IMR-90 (cell line): ENCODE results near the gene KRT36. TPM values are rescaled to one million over a fixed set of nuclear protein-coding genes. Genes with fewer than 3 reads are reported as not detected.

ENCODE experiments used
- ATAC-seq: fragments of 200-7000 bp; cut with Tn5 transposase; 2 replicates; pipeline ENCODE4 v1.9.1; 2020; ENCODE audit warnings: low read depth, mild to moderate bottlenecking, moderate library complexity
- BruUV-seq: library from RNA; stranded (reverse); fragments of 400-500 nt; replicated peaks from 2 replicates; lab custom pipeline; 2021; lab: Mats Ljungman, UMichigan
- CTCF ChIA-PET: fragments of 300-600 bp; formaldehyde crosslinking; extraction: SDS; loops from one replicate; lab custom pipeline; 2021; ENCODE audit warnings: antibody characterized with exemption; lab: Yijun Ruan, JAX
- POLR2A ChIA-PET: fragments of 300-600 bp; sonication (Branson Sonifier 250); formaldehyde crosslinking; loops from one replicate; lab custom pipeline; 2022; ENCODE audit warnings: antibody characterized with exemption; ENCODE audit not compliant: unreplicated experiment; lab: Charles Lee
- DNase-seq: peaks from one replicate; pipeline ENCODE4 v3.0.0; 2013
- H2AFZ ChIP-seq: replicated peaks from 2 replicates; pipeline ENCODE3; 2013; ENCODE audit warnings: low read length, mild to moderate bottlenecking; ENCODE audit not compliant: poor library complexity
- H2AK5ac ChIP-seq: 2 replicates; pipeline ENCODE4 v1.6.1; 2013; ENCODE audit warnings: low read depth, low read length, inconsistent platforms
- H2AK9ac ChIP-seq: replicated peaks from 2 replicates; pipeline ENCODE3; 2013; ENCODE audit warnings: mild to moderate bottlenecking, low read depth, low read length, moderate library complexity; ENCODE audit not compliant: poor library complexity
- H2BK120ac ChIP-seq: 2 replicates; pipeline ENCODE4 v1.6.1; 2013; ENCODE audit warnings: low read depth, low read length, inconsistent platforms
- H2BK15ac ChIP-seq: 3 replicates; pipeline ENCODE4 v1.6.1; 2013; ENCODE audit warnings: low read depth, low read length, inconsistent platforms
- H2BK20ac ChIP-seq: 2 replicates; pipeline ENCODE4 v1.6.1; 2013; ENCODE audit warnings: low read depth, mild to moderate bottlenecking, inconsistent platforms, low read length, moderate library complexity
- H2BK5ac ChIP-seq: 2 replicates; pipeline ENCODE4 v1.6.1; 2013; ENCODE audit warnings: mild to moderate bottlenecking, low read depth, low read length, inconsistent platforms; ENCODE audit not compliant: poor library complexity, severe bottlenecking
- H3K14ac ChIP-seq: replicated peaks from 2 replicates; pipeline ENCODE4 v1.6.1; 2013; ENCODE audit warnings: low read depth, low read length, inconsistent platforms
- H3K18ac ChIP-seq: 2 replicates; pipeline ENCODE4 v1.6.1; 2013; ENCODE audit warnings: low read depth, low read length, control low read depth
- H3K23ac ChIP-seq: 2 replicates; pipeline ENCODE4 v1.6.1; 2013; ENCODE audit warnings: low read depth, low read length, inconsistent platforms
- H3K27ac ChIP-seq: 2 replicates; pipeline ENCODE4 v1.5.1; 2013; ENCODE audit warnings: mild to moderate bottlenecking, control low read depth, low read length; ENCODE audit not compliant: insufficient read depth
- H3K27me3 ChIP-seq: 2 replicates; pipeline ENCODE4 v1.6.1; 2013; ENCODE audit warnings: low read length; ENCODE audit not compliant: control insufficient read depth, insufficient read depth
- H3K36me3 ChIP-seq: 2 replicates; pipeline ENCODE4 v1.6.1; 2013; ENCODE audit warnings: low read length, mixed read lengths; ENCODE audit not compliant: control insufficient read depth, insufficient read depth
- H3K4ac ChIP-seq: 2 replicates; pipeline ENCODE4 v1.6.1; 2013; ENCODE audit warnings: low read depth, low read length, inconsistent platforms
- H3K4me1 ChIP-seq: 2 replicates; pipeline ENCODE4 v1.6.1; 2013; ENCODE audit warnings: low read length, mixed read lengths; ENCODE audit not compliant: control insufficient read depth, insufficient read depth
- H3K4me2 ChIP-seq: 2 replicates; pipeline ENCODE4 v1.6.1; 2013; ENCODE audit warnings: low read depth, mild to moderate bottlenecking, control low read depth, low read length, moderate library complexity
- H3K4me3 ChIP-seq: 2 replicates; pipeline ENCODE4 v1.5.1; 2013; ENCODE audit warnings: low read depth, mild to moderate bottlenecking, control low read depth, low read length, moderate library complexity; ENCODE audit not compliant: insufficient read depth
- H3K56ac ChIP-seq: 2 replicates; pipeline ENCODE4 v1.6.1; 2013; ENCODE audit warnings: low read length, inconsistent platforms; ENCODE audit not compliant: insufficient read depth; ENCODE audit errors: extremely low read depth
- H3K79me1 ChIP-seq, 2 experiments: 2 replicates each; pipeline ENCODE4 v1.6.1; 2013; ENCODE audit warnings: low read length in 2 of 2, inconsistent platforms in 1 of 2, low read depth in 1 of 2
- H3K9ac ChIP-seq: 2 replicates; pipeline ENCODE4 v1.6.1; 2013; ENCODE audit warnings: low read depth, low read length, control low read depth
- H3K9me1 ChIP-seq: 2 replicates; pipeline ENCODE4 v1.6.1; 2013; ENCODE audit warnings: low read length, inconsistent platforms; ENCODE audit not compliant: insufficient read depth
- H3K9me3 ChIP-seq: 2 replicates; pipeline ENCODE4 v1.6.1; 2013; ENCODE audit warnings: low read length; ENCODE audit not compliant: control insufficient read depth, insufficient read depth
- H4K20me1 ChIP-seq: 2 replicates; pipeline ENCODE4 v1.6.1; 2013; ENCODE audit warnings: low read length, inconsistent platforms; ENCODE audit not compliant: insufficient read depth
- H4K5ac ChIP-seq: 2 replicates; pipeline ENCODE4 v1.6.1; 2013; ENCODE audit warnings: mild to moderate bottlenecking, low read depth, low read length, control low read depth
- H4K8ac ChIP-seq, 2 experiments: 2 replicates each; pipeline ENCODE4 v1.6.1; 2013; ENCODE audit warnings: low read depth in 2 of 2, low read length in 2 of 2, control low read depth in 1 of 2, inconsistent platforms in 1 of 2
- H4K91ac ChIP-seq: 2 replicates; pipeline ENCODE4 v1.6.1; 2013; ENCODE audit warnings: low read depth, low read length, inconsistent platforms; ENCODE audit not compliant: insufficient read depth
- CEBPB ChIP-seq: IDR thresholded peaks from 2 replicates; pipeline ENCODE4 v1.6.1; 2012; ENCODE audit warnings: low read depth, low read length, improper control_type of control experiment
- CTCF ChIP-seq: conservative IDR thresholded peaks from 2 replicates; pipeline ENCODE4 v1.5.1; 2012; ENCODE audit warnings: mild to moderate bottlenecking, low read depth, low read length, improper control_type of control experiment
- ELK1 ChIP-seq: fragments of 150-350 bp; IDR thresholded peaks from 2 replicates; pipeline ENCODE4 v1.6.1; 2016; ENCODE audit warnings: low read depth, mild to moderate bottlenecking, low read length, moderate library complexity, borderline replicate concordance
- FOS ChIP-seq: fragments of 150-350 bp; IDR thresholded peaks from 2 replicates; pipeline ENCODE4 v1.6.1; 2016; ENCODE audit warnings: low read depth, low read length
- MAFK ChIP-seq: IDR thresholded peaks from 2 replicates; pipeline ENCODE4 v1.6.1; 2012; ENCODE audit warnings: low read depth, low read length, improper control_type of control experiment
- MAZ ChIP-seq: IDR thresholded peaks from 2 replicates; pipeline ENCODE4 v1.6.1; 2012; ENCODE audit warnings: low read depth, mild to moderate bottlenecking, low read length, improper control_type of control experiment, moderate library complexity, borderline replicate concordance
- MXI1 ChIP-seq: IDR thresholded peaks from 2 replicates; pipeline ENCODE4 v1.6.1; 2012; ENCODE audit warnings: low read depth, mild to moderate bottlenecking, low read length, moderate library complexity, borderline replicate concordance
- NFE2L2 ChIP-seq: fragments of 150-350 bp; IDR thresholded peaks from 2 replicates; pipeline ENCODE4 v1.6.1; 2016; ENCODE audit warnings: low read depth, mild to moderate bottlenecking, low read length
- RAD21 ChIP-seq: IDR thresholded peaks from 2 replicates; pipeline ENCODE4 v1.6.1; 2012; ENCODE audit warnings: low read length, improper control_type of control experiment
- RCOR1 ChIP-seq: IDR thresholded peaks from 2 replicates; pipeline ENCODE4 v1.6.1; 2012; ENCODE audit warnings: mild to moderate bottlenecking, low read length, improper control_type of control experiment; ENCODE audit not compliant: insufficient replicate concordance
- RFX5 ChIP-seq: IDR thresholded peaks from 2 replicates; pipeline ENCODE4 v1.8.0; 2012; ENCODE audit warnings: low read depth, mild to moderate bottlenecking, low read length, moderate library complexity
- WGBS, 2 experiments: methylation state at CpG; one replicate each; pipeline versions ENCODE4 v1.1.5 to v1.1.7; 2013; ENCODE audit warnings: missing lambda C conversion rate in 2 of 2; ENCODE audit not compliant: insufficient read length in 1 of 2; ENCODE audit errors: extremely low coverage in 2 of 2; 5-methylcytosine and 5-hydroxymethylcytosine counted together
- dilution Hi-C: fragments of 300-500 bp; cut with HindIII; formaldehyde crosslinking; loops from one replicate; pipeline ENCODE4 v1.14.3; 2018; ENCODE audit warnings: low sequenced_read_pairs; ENCODE audit not compliant: unreplicated experiment
- in situ Hi-C: fragments of 300-500 bp; cut with MboI; formaldehyde crosslinking; loops from 3 replicates; pipeline ENCODE4 v1.14.3; 2019; ENCODE audit warnings: low sequenced_read_pairs, inconsistent platforms, mixed read lengths
- intact Hi-C: fragments of 100-400 bp; cut with micrococcal nuclease; formaldehyde crosslinking; loops from 2 replicates; pipeline ENCODE4 v1.10.0; 2022
- polyA plus RNA-seq, 3 experiments: library from polyadenylated mRNA; depleted of rRNA; stranded (reverse); fragments of >200 nt; gene quantifications; 2 replicates each; pipeline ENCODE4 v1.2.3, GENCODE V29; 2012; ENCODE audit warnings: low replicate concordance in 1 of 3
- total RNA-seq: library from RNA; depleted of rRNA; stranded (reverse); fragments of >200 nt; gene quantifications from 2 replicates; pipeline ENCODE4 v1.2.3, GENCODE V29; 2012

Gene KRT36
- total and polyA plus RNA-seq, 2 of the 4 experiments (the other 2 are of a cell fraction), result not detected

- TF ChIP-seq MAZ, result no peak
These were observed 47.3 kb upstream of the KRT36 start (continued) for GRCh38 chr17:41536741-41537613.

- TF ChIP-seq NFE2L2 (no peak), ELK1 (no peak), MAFK (no peak), MXI1 (no peak), FOS (no peak), RCOR1 (no peak), CTCF (no peak), CEBPB (no peak), RFX5 (no peak), RAD21 (no peak), MAZ (no peak)
These were observed 46.2 kb upstream of the KRT36 start for GRCh38 chr17:41535764-41536481.

More at GRCh38 chr17:41535764-41536481, 46.2 kb upstream of the KRT36 start:
- H4K5ac ChIP-seq, result no peak overlapping the region
- no peaks in the 10 kb centered on the region for H4K20me1 ChIP-seq
- no peak overlapping the region for H2BK20ac ChIP-seq
- H4K8ac ChIP-seq, result no peak overlapping the region
- H2BK5ac ChIP-seq, result no peak overlapping the region
- H4K91ac ChIP-seq, result peak overlapping the region; percentile 37
- no peak overlapping the region for H3K9ac ChIP-seq
- no peaks in the 10 kb centered on the region for H3K27me3 ChIP-seq
- H2AK9ac ChIP-seq, result peak overlapping the region; percentile 48
- H2BK15ac ChIP-seq, result no peak overlapping the region
- H3K9me1 ChIP-seq, result peaks cover 12% of the 10 kb centered on the region
- ChIA-PET CTCF (interaction anchor here (1.3 kb wide), 1 partner anchor 13 kb away, joined by 3 read pairs; no protein-coding TSS in a partner anchor), POLR2A (no interaction called here)
- no peak overlapping the region for H3K4me2 ChIP-seq
- DNase-seq (no peak), ATAC-seq (no peak)
- peaks cover 18% of the 10 kb centered on the region for H3K4me1 ChIP-seq
- WGBS, 2 experiments, result 89% methylated on average over 7 of the region's 15 CpGs; no CpG with 5 or more reads in 1 of the 2 experiments
- H3K27ac ChIP-seq, result no peak overlapping the region
- dilution Hi-C loops, result no loop called here
- peak overlapping the region; percentile 16; the same call in 1 of the 2 replicates for H2BK120ac ChIP-seq
- H3K9me3 ChIP-seq, result no peaks in the 10 kb centered on the region
- H3K56ac ChIP-seq, result no peak overlapping the region
- intact Hi-C loops, result no loop called here
- H3K4ac ChIP-seq, result no peak overlapping the region; the same call in none of the 2 replicates
- no peak overlapping the region for H3K18ac ChIP-seq
- H3K79me1 ChIP-seq, result no peaks in the 10 kb centered on the region
- no peak overlapping the region for H3K23ac ChIP-seq
- no TSS peak for BruUV-seq
- no peak overlapping the region; the same call in 1 of the 2 replicates for H3K14ac ChIP-seq
- in situ Hi-C loops, result no loop called here
- H2AFZ ChIP-seq, result peak overlapping the region; percentile 47
- no peak overlapping the region for H3K4me3 ChIP-seq
- H3K36me3 ChIP-seq, result no peaks in the 10 kb centered on the region
- peak overlapping the region; percentile 44 for H2AK5ac ChIP-seq
